ENCODE data around the gene KIAA1755. TPM values are rescaled to one million over a fixed set of nuclear protein-coding genes. Genes with fewer than 3 reads are reported as not detected.

The KIAA1755 gene
- total and polyA plus RNA-seq, 2 of the 4 experiments (the other 2 are of a cell fraction), result 2.5 to 5.1 TPM

DNA sequence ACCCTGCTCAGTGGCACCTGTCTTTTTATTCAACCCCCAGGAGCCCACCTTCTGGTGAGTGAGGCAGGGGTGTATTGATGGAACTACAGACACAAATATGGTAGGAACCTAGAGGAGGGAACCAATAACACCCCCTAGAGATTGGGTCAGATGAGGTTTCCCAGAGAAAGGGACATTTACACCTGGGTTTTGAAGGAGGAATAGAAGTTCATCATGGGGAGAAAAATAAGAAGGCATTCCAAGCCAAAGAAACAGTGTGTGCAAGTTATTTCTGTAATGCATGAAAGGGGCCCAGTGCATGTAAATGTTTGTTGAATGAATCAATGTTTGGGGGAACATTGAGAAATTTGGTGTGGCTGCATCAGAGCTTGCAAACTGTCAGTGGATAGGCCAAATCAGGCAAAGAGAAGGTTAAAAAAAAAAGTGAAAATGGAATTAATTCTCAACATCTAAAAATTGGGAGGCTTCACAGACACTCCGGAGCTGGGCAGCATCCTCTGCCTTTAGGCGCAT lies 11.1 kb upstream of the KIAA1755 start:
- H2BK20ac ChIP-seq (ENCODE audit: low read depth, low read length), result peak overlapping the region; percentile 99
- dilution Hi-C loops (cut with HindIII; ENCODE audit: low sequenced_read_pairs, unreplicated experiment), result no loop called here
- H3K4me1 ChIP-seq (ENCODE audit: control insufficient read depth, insufficient read depth, low read length), result peaks cover 30% of the 10 kb centered on the region
- no peak overlapping the region for H3K9ac ChIP-seq (ENCODE audit: low read depth, low read length)
- BruUV-seq (replicated peaks), result no TSS peak
- ATAC-seq (ENCODE audit: low read depth), result no peak
- H4K8ac ChIP-seq (ENCODE audit: low read depth in 2 of 2, low read length in 2 of 2), result peak overlapping the region; percentile 45 to 97; a peak in 3 of 4 replicates
- H4K5ac ChIP-seq (ENCODE audit: low read depth, low read length), result peak overlapping the region; percentile 82
- peak overlapping the region; percentile 97 for H3K14ac ChIP-seq (replicated peaks; ENCODE audit: low read depth, low read length)
- ChIA-PET POLR2A (ENCODE audit: unreplicated experiment) (no interaction called here), CTCF (interaction anchor here (0.8 kb wide), 1 partner anchor 19 kb away, joined by 3 read pairs; no protein-coding TSS in a partner anchor)
- in situ Hi-C loops (cut with MboI; ENCODE audit: low sequenced_read_pairs), result no loop called here
- no peak for DNase-seq
- H3K27ac ChIP-seq (ENCODE audit: insufficient read depth, low read length), result peak overlapping the region; percentile 99
- TF ChIP-seq, protein P1, sequence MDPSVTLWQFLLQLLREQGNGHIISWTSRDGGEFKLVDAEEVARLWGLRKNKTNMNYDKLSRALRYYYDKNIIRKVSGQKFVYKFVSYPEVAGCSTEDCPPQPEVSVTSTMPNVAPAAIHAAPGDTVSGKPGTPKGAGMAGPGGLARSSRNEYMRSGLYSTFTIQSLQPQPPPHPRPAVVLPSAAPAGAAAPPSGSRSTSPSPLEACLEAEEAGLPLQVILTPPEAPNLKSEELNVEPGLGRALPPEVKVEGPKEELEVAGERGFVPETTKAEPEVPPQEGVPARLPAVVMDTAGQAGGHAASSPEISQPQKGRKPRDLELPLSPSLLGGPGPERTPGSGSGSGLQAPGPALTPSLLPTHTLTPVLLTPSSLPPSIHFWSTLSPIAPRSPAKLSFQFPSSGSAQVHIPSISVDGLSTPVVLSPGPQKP (IDR thresholded peaks at IDR 0.05; ENCODE audit: borderline replicate concordance, low read depth, low read length), result no peak
- TF ChIP-seq CHD1 (IDR thresholded peaks at IDR 0.05; ENCODE audit: low read depth, low read length) (no peak), RFX5 (IDR thresholded peaks at IDR 0.05; ENCODE audit: low read depth, low read length) (no peak), FOS (IDR thresholded peaks at IDR 0.05; ENCODE audit: low read depth, low read length) (no peak), CEBPB (IDR thresholded peaks at IDR 0.05; ENCODE audit: low read depth, low read length) (no peak), BHLHE40 (IDR thresholded peaks at IDR 0.05; ENCODE audit: low read depth, low read length) (no peak), RCOR1 (IDR thresholded peaks at IDR 0.05; ENCODE audit: insufficient replicate concordance, low read length) (no peak), MAZ (IDR thresholded peaks at IDR 0.05; ENCODE audit: borderline replicate concordance, low read depth, low read length) (no peak), POLR2A (IDR thresholded peaks at IDR 0.05; ENCODE audit: low read depth, low read length) (no peak), SMC3 (IDR thresholded peaks at IDR 0.05; ENCODE audit: low read depth, low read length) (no peak), NFE2L2 (IDR thresholded peaks at IDR 0.05; ENCODE audit: low read depth, low read length) (no peak), RAD21 (IDR thresholded peaks at IDR 0.05; ENCODE audit: low read length) (no peak), MXI1 (IDR thresholded peaks at IDR 0.05; ENCODE audit: borderline replicate concordance, low read depth, low read length) (no peak), MAFK (IDR thresholded peaks at IDR 0.05; ENCODE audit: low read depth, low read length) (no peak)
- TF ChIP-seq, protein P2, sequence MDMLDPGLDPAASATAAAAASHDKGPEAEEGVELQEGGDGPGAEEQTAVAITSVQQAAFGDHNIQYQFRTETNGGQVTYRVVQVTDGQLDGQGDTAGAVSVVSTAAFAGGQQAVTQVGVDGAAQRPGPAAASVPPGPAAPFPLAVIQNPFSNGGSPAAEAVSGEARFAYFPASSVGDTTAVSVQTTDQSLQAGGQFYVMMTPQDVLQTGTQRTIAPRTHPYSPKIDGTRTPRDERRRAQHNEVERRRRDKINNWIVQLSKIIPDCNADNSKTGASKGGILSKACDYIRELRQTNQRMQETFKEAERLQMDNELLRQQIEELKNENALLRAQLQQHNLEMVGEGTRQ (IDR thresholded peaks at IDR 0.05; ENCODE audit: low read depth, low read length), result no peak
- TF ChIP-seq, protein P3, sequence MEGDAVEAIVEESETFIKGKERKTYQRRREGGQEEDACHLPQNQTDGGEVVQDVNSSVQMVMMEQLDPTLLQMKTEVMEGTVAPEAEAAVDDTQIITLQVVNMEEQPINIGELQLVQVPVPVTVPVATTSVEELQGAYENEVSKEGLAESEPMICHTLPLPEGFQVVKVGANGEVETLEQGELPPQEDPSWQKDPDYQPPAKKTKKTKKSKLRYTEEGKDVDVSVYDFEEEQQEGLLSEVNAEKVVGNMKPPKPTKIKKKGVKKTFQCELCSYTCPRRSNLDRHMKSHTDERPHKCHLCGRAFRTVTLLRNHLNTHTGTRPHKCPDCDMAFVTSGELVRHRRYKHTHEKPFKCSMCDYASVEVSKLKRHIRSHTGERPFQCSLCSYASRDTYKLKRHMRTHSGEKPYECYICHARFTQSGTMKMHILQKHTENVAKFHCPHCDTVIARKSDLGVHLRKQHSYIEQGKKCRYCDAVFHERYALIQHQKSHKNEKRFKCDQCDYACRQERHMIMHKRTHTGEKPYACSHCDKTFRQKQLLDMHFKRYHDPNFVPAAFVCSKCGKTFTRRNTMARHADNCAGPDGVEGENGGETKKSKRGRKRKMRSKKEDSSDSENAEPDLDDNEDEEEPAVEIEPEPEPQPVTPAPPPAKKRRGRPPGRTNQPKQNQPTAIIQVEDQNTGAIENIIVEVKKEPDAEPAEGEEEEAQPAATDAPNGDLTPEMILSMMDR (conservative IDR thresholded peaks at IDR 0.05; ENCODE audit: low read depth, low read length), result no peak
- no peak overlapping the region for H3K4me3 ChIP-seq (ENCODE audit: insufficient read depth, low read depth, low read length)
- peak overlapping the region; percentile 92 for H4K91ac ChIP-seq (ENCODE audit: insufficient read depth, low read depth, low read length)
- H3K4ac ChIP-seq (ENCODE audit: low read depth, low read length), result peak overlapping the region; percentile 96
- H3K79me1 ChIP-seq (ENCODE audit: low read depth in 1 of 2, low read length in 2 of 2), result no peaks in the 10 kb centered on the region
- H3K18ac ChIP-seq (ENCODE audit: low read depth, low read length), result peak overlapping the region; percentile 97
- peak overlapping the region; percentile 92 for H2AK5ac ChIP-seq (ENCODE audit: low read depth, low read length)
- peak overlapping the region; percentile 83 for H2AFZ ChIP-seq (replicated peaks; ENCODE audit: low read length, poor library complexity)
- H4K20me1 ChIP-seq (ENCODE audit: insufficient read depth, low read length), result no peaks in the 10 kb centered on the region; the same call in 1 of the 2 replicates
- intact Hi-C loops (cut with micrococcal nuclease), result no loop called here
- no peaks in the 10 kb centered on the region for H3K9me3 ChIP-seq (ENCODE audit: control insufficient read depth, insufficient read depth, low read length)
- H3K23ac ChIP-seq (ENCODE audit: low read depth, low read length), result peak overlapping the region; percentile 1; the same call in 1 of the 2 replicates
- no peak overlapping the region for H3K4me2 ChIP-seq (ENCODE audit: low read depth, low read length)
- peak overlapping the region; percentile 99 for H2BK120ac ChIP-seq (ENCODE audit: low read depth, low read length)
- H3K56ac ChIP-seq (ENCODE audit: extremely low read depth, insufficient read depth, low read length), result peak overlapping the region; percentile 80; the same call in 1 of the 2 replicates
- no peaks in the 10 kb centered on the region for H3K36me3 ChIP-seq (ENCODE audit: control insufficient read depth, insufficient read depth, low read length)
- peaks cover 14% of the 10 kb centered on the region for H3K9me1 ChIP-seq (ENCODE audit: insufficient read depth, low read length)
- peak overlapping the region; percentile 94; the same call in 2 of the 3 replicates for H2BK15ac ChIP-seq (ENCODE audit: low read depth, low read length)
- H2AK9ac ChIP-seq (replicated peaks; ENCODE audit: low read depth, low read length, poor library complexity), result peak overlapping the region; percentile 93
- H2BK5ac ChIP-seq (ENCODE audit: low read depth, low read length, poor library complexity, severe bottlenecking), result peak overlapping the region; percentile 97
- no peaks in the 10 kb centered on the region for H3K27me3 ChIP-seq (ENCODE audit: control insufficient read depth, insufficient read depth, low read length)
- WGBS, 2 experiments (ENCODE audit: extremely low coverage in 2 of 2, insufficient read length in 1 of 2), result no CpG with 5 or more reads among the region's 2 CpGs

Data from IMR-90 (cell line).